Rectal smooth muscle tissue (tissue), 1 donor: ENCODE data around the gene TBC1D30.

Experiments
- H3K27ac ChIP-seq: one replicate; pipeline ENCODE4 v1.7.0; 2013; ENCODE audit warnings: low read depth, low read length, inconsistent platforms
- H3K27me3 ChIP-seq: one replicate; pipeline ENCODE4 v1.7.0; 2013; ENCODE audit warnings: low read length; ENCODE audit not compliant: control insufficient read depth, insufficient read depth
- H3K36me3 ChIP-seq: one replicate; pipeline ENCODE4 v1.7.0; 2013; ENCODE audit warnings: low read length; ENCODE audit not compliant: control insufficient read depth, insufficient read depth
- H3K4me1 ChIP-seq: one replicate; pipeline ENCODE4 v1.7.0; 2013; ENCODE audit warnings: low read length; ENCODE audit not compliant: control insufficient read depth, insufficient read depth
- H3K4me3 ChIP-seq: one replicate; pipeline ENCODE4 v1.7.0; 2013; ENCODE audit warnings: low read length
- H3K9ac ChIP-seq: one replicate; pipeline ENCODE4 v1.7.0; 2013; ENCODE audit warnings: low read length

TBC1D30 gene

GRCh38 chr12:64883264-64884163 is 59.1 kb downstream of the TBC1D30 start:
- Histone ChIP-seq H3K27me3 (no peaks in the 10 kb centered on the region), H3K4me1 (no peaks in the 10 kb centered on the region), H3K36me3 (no peaks in the 10 kb centered on the region), H3K9ac (no peak overlapping the region), H3K4me3 (no peak overlapping the region), H3K27ac (no peak overlapping the region)

- H3K4me3 ChIP-seq = no peak overlapping the region
- no peak overlapping the region for H3K9ac ChIP-seq
- no peak overlapping the region for H3K27ac ChIP-seq
- no peaks in the 10 kb centered on the region for H3K36me3 ChIP-seq
- H3K27me3 ChIP-seq = no peaks in the 10 kb centered on the region
- no peaks in the 10 kb centered on the region for H3K4me1 ChIP-seq
Measured at GRCh38 chr12:64884164-64884542, 59.7 kb downstream of the TBC1D30 start.

DNA sequence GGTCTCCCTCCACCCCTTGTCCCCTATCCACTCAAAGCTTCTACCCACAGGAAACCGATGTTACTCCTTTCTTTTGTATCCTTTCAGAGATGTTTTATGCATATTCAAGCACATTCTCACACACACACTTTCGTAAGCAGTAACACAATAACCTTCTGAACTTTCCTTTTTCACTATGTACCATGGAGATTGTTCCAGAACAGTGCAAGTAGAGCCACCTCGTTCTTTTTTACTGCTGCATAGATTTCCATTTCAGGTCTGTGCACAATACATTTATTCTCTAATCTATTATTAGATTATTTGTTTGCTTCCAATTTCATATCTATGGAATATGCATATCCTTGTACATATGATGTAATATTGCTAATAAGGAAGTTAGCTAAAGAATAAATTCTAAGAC is 60.3 kb downstream of the TBC1D30 start:
- no peak overlapping the region for H3K4me3 ChIP-seq
- no peak overlapping the region for H3K27ac ChIP-seq
- H3K9ac ChIP-seq = no peak overlapping the region
- H3K27me3 ChIP-seq = no peaks in the 10 kb centered on the region
- H3K4me1 ChIP-seq = no peaks in the 10 kb centered on the region
- no peaks in the 10 kb centered on the region for H3K36me3 ChIP-seq

GRCh38 chr12:64889434-64890216 is 65.2 kb downstream of the TBC1D30 start:
- Histone ChIP-seq H3K36me3 (no peaks in the 10 kb centered on the region), H3K27ac (no peak overlapping the region), H3K4me1 (no peaks in the 10 kb centered on the region), H3K9ac (no peak overlapping the region), H3K4me3 (no peak overlapping the region), H3K27me3 (no peaks in the 10 kb centered on the region)

DNA sequence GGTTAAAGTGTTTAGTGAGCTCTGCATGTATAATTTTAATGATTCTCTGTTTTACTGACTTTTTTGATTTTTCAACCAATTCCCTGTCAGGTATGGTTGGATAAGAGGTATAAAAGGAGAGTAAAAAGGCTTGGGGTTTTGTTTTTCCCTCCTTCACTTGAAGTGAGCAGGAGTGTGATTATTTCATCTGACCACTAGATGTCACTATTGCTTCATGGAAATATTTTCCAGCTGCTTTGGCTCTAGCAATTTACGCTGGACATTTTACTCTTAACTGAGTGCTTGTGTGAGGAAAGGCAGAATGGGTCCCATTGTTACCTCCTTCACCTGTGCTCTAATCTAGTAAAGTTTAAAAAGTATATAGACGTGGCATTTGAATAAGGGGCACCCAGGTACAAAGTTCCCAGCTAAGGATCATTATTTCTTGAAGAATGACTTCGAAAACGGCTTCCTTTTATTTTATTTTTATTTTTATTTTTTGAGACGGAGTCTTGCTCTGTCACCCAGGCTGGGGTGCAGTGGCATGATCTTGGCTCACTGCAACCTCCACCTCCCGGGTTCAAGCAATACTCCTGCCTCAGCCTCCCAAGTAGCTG is 66.5 kb downstream of the TBC1D30 start:
- no peaks in the 10 kb centered on the region for H3K36me3 ChIP-seq
- H3K4me3 ChIP-seq = no peak overlapping the region
- no peaks in the 10 kb centered on the region for H3K27me3 ChIP-seq

DNA sequence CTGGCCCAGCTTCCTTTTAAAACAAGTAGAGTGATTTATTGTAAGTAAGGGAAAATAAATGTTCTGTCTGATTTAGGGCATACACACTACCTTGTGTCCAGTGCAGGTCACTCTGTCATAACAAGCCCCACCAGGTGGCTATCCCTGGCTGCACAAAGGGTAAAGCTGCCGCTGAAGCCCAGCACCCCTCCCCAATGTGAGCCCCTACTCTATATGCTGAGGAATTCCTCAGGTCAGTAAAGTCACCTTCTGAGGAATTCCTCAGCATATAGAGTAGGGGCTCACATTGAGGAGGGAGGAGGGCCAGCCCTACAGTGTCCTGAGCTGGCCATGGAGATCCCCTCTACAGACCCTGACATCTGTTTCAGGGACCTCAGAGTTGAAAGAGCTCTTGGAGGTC is 67.2 kb downstream of the TBC1D30 start:
- no peak overlapping the region for H3K4me3 ChIP-seq
- no peak overlapping the region for H3K27ac ChIP-seq
- no peaks in the 10 kb centered on the region for H3K27me3 ChIP-seq
- H3K36me3 ChIP-seq = no peaks in the 10 kb centered on the region
- no peak overlapping the region for H3K9ac ChIP-seq
- no peaks in the 10 kb centered on the region for H3K4me1 ChIP-seq

More for the DNA sequence above, 66.5 kb downstream of the TBC1D30 start:
- Histone ChIP-seq H3K27ac (no peak overlapping the region), H3K9ac (no peak overlapping the region), H3K4me1 (no peaks in the 10 kb centered on the region)

GRCh38 chr12:64892561-64892960 is 68.1 kb downstream of the TBC1D30 start:
- Histone ChIP-seq H3K9ac (no peak overlapping the region), H3K27me3 (no peaks in the 10 kb centered on the region), H3K36me3 (no peaks in the 10 kb centered on the region), H3K4me1 (no peaks in the 10 kb centered on the region), H3K27ac (no peak overlapping the region), H3K4me3 (no peak overlapping the region)

GRCh38 chr12:64893961-64894360 is 69.5 kb downstream of the TBC1D30 start:
- Histone ChIP-seq H3K4me1 (no peaks in the 10 kb centered on the region), H3K27me3 (no peaks in the 10 kb centered on the region), H3K27ac (no peak overlapping the region), H3K9ac (no peak overlapping the region), H3K4me3 (no peak overlapping the region), H3K36me3 (no peaks in the 10 kb centered on the region)

DNA sequence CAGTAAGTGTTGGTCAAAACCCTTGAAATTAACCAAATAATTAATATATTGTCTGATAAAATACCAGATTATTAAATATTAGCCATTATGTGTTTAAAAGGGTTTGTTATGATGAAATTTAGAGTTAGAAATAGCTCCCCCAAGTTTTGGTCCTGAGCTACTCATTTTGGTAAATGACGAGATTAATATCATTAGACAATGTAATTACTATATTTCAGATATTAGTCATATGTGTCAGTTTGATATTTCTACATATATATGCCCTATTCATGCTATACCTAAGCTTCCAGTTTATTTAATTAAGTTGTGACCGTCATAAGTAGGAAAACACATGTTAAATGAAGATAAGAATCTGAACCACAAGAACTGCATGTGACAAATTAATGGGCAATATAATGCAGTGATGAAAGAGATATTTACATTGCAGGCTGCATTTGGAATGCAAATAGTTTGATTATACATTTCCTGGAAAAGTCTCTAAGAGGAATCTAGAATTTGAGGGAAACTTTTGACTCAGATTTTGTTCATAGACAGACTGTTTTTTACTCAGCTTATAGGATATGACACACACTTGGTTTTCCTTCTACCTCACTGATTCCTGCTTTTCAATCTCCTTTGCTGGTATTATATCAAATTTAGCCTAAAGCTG is 70.5 kb downstream of the TBC1D30 start:
- Histone ChIP-seq H3K9ac (no peak overlapping the region), H3K4me1 (no peaks in the 10 kb centered on the region), H3K36me3 (no peaks in the 10 kb centered on the region), H3K27me3 (no peaks in the 10 kb centered on the region), H3K4me3 (no peak overlapping the region), H3K27ac (no peak overlapping the region)

DNA sequence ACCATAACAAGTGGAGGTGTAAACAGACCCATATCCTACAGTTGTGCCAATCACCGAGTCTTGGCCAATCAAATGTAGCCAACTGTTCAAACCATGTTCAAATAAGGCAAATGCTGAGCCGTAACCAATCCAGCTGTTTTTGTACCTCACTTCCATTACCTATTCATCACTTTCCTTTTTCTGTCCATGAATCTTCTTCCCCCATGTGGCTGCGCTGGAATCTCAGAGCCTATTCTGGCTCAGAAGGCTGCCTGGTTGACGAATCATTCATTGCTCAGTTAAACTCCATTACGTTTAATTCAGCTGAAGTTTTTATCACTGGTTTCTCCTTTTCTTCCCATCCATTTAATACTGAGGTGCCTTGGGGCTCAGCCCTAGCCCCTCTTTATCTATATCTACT is 71.1 kb downstream of the TBC1D30 start:
- H3K36me3 ChIP-seq = no peaks in the 10 kb centered on the region
- H3K4me1 ChIP-seq = no peaks in the 10 kb centered on the region
- H3K4me3 ChIP-seq = no peak overlapping the region
- H3K27me3 ChIP-seq = no peaks in the 10 kb centered on the region
- no peak overlapping the region for H3K9ac ChIP-seq
- H3K27ac ChIP-seq = no peak overlapping the region

DNA sequence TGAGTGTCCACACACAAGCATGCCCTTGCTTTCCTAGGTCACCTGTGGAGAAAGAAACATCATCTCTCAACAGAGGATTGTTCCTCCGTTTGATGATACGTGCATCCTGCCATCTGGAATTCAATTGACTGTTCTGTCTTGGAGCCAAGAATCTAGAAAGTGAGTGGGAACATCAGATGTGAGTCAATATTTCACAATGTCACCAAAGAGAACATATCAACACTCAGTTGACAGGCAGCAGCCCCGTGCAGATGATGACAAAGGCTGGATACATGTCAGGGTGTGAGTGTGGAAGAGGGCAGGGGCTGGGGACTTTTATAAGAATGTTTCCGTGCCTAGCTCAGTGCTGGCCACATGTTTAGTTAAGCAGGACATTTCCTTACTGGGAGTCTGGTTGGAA is 76.1 kb downstream of the TBC1D30 start:
- H3K27me3 ChIP-seq = no peaks in the 10 kb centered on the region
- H3K4me1 ChIP-seq = no peaks in the 10 kb centered on the region
- H3K9ac ChIP-seq = no peak overlapping the region
- no peak overlapping the region for H3K4me3 ChIP-seq
- no peaks in the 10 kb centered on the region for H3K36me3 ChIP-seq
- H3K27ac ChIP-seq = no peak overlapping the region

- no peaks in the 10 kb centered on the region for H3K4me1 ChIP-seq
- no peaks in the 10 kb centered on the region for H3K27me3 ChIP-seq
- no peak overlapping the region for H3K27ac ChIP-seq
- H3K9ac ChIP-seq = no peak overlapping the region
- no peak overlapping the region for H3K4me3 ChIP-seq
- H3K36me3 ChIP-seq = no peaks in the 10 kb centered on the region
Measured at GRCh38 chr12:64903479-64904152, 79.2 kb downstream of the TBC1D30 start.
